HUDEP-2 (cell line): Measurements from ENCODE around the gene RTN4RL2.
"Not testable (repeated sequence)": the region's sequence is repeated elsewhere in the genome, so short reads cannot be mapped to it uniquely, and the experiment has no call there.

Experiments
- DNase-seq, 76 experiments: peaks; one replicate each; lab custom pipeline; 2025; ENCODE audit not compliant: unreplicated experiment in 76 of 76; lab: John Stamatoyannopoulos, UW

RTN4RL2 gene

GRCh38 chr11:57432149-57432561 is 28.2 kb upstream of the RTN4RL2 start:
- peak in 1 of 76 experiments; percentile 43 for DNase-seq

DNA sequence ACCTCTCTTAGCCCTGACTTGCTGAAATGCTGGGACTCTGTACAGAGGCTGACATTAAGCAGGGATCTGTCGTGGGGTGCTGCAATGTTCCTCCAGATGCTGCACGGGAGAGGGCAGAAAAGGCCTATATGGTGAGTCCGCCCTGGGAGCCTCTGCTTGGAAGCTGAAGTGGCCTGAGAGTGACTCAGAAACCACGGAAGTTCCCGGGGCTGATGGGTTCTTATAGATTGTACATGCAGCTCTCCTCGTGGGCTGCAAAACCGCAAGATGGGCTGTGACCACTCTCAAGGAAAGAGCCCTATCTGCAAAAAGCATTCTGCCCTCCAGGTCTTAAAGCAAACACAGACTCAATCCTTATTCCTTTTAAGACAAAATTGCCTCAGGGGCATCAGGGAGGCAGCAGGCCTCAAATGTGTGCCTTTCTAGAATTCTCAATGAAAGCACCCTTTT is 27.6 kb upstream of the RTN4RL2 start:
- peak in 74 of 76 experiments; percentile 38 to 93 (median 79) for DNase-seq

- DNase-seq, result no peak
These were observed 25.4 kb upstream of the RTN4RL2 start for GRCh38 chr11:57434640-57435546.

GRCh38 chr11:57436031-57436430 is 24.3 kb upstream of the RTN4RL2 start:
- no peak for DNase-seq

- DNase-seq, result no peak
These were observed 21.7 kb upstream of the RTN4RL2 start for GRCh38 chr11:57438345-57439285.

DNA sequence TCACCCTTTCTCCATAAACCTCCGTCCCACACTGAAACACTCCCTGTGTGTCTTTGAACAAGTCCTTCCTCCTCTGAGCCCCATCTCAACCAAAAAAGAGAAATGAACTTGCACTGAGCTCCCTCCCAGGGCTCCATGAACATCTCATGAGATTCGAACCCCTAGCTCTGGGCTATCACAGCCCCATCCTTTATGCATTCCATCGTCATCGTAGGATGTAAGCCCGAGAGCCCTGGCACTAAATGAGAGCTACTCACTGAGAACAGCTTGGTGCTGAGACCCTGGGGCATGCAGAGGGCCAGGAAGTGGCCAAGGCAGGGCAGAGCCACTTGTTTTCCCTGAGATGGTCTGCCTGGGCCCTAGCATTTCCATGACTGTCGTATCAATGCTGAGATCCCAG is 20.5 kb upstream of the RTN4RL2 start:
- no peak for DNase-seq

- no peak for DNase-seq
These were observed 19.4 kb upstream of the RTN4RL2 start for GRCh38 chr11:57440744-57441414.

DNA sequence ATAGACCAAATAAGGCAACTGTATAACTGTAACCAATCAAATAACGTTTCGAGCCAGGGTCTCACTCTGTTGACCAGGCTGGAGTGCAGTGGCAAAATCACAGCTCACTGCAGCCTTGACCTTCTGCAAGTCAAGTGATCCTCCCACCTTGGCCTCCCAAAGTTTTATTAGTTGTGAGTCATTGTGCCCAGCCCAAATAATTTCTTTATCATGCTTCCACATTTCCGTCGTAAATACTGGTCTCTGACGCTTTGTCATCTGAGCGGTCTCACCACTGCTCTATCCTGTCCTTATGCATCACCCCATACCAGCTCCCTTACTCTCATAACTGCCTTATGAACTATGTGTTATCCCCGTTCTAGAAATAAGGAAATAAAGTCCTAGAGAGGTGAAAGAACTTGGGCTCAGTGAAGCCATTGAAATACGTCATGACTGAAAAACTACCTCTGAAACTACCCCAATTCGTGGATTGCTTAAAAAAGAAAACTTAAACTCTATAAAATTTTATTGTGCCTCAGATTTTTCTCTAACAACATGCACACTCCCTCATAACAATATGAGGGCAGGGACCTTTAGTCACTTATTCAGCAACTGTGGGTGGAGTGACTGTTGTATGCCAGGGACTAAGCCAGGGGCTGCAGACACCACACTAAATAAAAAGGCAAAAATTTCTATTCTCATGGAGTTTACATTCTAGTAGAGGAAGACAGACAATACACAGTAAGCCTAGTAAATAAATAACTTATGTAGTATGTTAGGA is 15.8 kb upstream of the RTN4RL2 start:
- DNase-seq, result peak in 3 of 76 experiments; percentile 15 to 38 (median 22)

DNA sequence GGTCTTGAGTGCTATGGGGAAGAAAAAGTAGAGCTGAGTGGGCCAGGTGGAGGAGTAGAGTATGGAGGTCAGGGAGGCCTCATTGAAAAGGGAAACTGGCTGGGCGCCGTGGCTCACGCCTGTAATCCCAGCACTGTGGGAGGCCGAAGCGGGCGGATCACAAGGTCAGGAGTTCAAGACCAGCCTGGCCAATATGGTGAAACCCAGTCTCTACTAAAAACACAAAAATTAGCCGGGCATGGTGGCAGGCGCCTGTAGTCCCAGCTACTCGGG is 15.3 kb upstream of the RTN4RL2 start:
- not testable (repeated sequence) for DNase-seq

DNA sequence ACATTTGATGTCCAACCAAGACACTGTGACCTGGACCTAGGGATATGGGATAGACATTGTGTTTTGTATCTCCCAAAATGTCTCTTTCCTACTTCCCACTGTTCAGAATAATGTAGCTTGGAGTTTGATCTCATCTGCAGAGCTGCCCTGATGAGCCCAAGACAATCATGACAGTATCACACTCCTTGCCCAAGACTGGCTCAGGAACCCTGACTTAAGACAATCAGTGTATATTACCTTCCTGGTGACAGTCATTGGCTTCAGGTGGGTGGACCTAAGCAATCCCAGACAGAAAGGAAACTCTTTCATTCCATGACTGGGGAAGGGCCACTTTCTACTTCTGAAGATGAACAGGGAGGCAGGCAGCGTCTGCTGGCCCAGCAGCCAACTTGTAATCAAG is 14.3 kb upstream of the RTN4RL2 start:
- no peak for DNase-seq

GRCh38 chr11:57453543-57454177 is 6.7 kb upstream of the RTN4RL2 start:
- DNase-seq, result no peak

GRCh38 chr11:57456960-57457642 is 3.2 kb upstream of the RTN4RL2 start:
- peak in 66 of 76 experiments; percentile 20 to 84 (median 62) for DNase-seq

- DNase-seq, result peak in 1 of 76 experiments; percentile 58
These were observed 2.7 kb upstream of the RTN4RL2 start for GRCh38 chr11:57457643-57458023.

DNA sequence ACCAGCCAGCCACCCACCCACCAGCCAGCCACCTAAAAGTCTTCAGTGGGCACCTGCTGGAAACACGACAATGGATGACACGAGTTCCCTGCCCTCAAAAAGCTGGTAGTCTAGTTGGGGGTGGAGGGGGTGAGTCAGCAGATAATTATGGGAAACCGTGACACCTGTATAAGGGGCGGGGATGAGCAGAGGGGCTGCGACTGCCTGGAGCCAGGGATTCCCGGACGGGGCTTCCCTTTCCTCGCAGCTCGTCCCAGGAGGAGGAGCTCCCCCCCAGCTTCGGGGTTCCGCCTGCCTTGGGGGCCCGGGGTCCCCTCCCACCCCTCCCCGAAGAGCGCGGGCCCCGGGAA is 2.3 kb upstream of the RTN4RL2 start:
- peak in 1 of 76 experiments; percentile 12 for DNase-seq

- DNase-seq, result peak in 55 of 76 experiments; percentile 10 to 80 (median 51)
These were observed 1.7 kb upstream of the RTN4RL2 start for GRCh38 chr11:57458410-57459163.

- peak in 20 of 76 experiments; percentile 6 to 33 (median 24) for DNase-seq
These were observed 935 bp upstream of the RTN4RL2 start for GRCh38 chr11:57459164-57460021.
